Right lobe of liver (tissue), 4 donors: ENCODE measurements around the gene HSPB3.
"Not testable (repeated sequence)": the region's sequence is repeated elsewhere in the genome, so short reads cannot be mapped to it uniquely, and the experiment has no call there.

Experiments used
- CTCF ChIP-seq, 4 donors: fragments of 200-600 bp in 3 of 4; fragments of 450-650 bp in 1 of 4; IDR thresholded peaks; one replicate each; pipeline versions ENCODE4 v1.5.1 to v1.8.0; 2016 to 2022; ENCODE audit warnings: antibody characterized with exemption in 4 of 4, mild to moderate bottlenecking in 2 of 4
- POLR2A ChIP-seq: fragments of 450-650 bp; IDR thresholded peaks from one replicate; pipeline ENCODE4 v1.6.1; 2017; ENCODE audit warnings: antibody characterized with exemption, mild to moderate bottlenecking
- donor health status: DM: no; HTN: no; CAD: no.
- donor health status: DM: no; HTN: no; CAD: no.
- donor health status: DM: no; HTN: yes; CAD: no.

- not testable (repeated sequence) for TF ChIP-seq CTCF (IDR thresholded peaks at IDR 0.05); POLR2A
These were observed 30.2 kb downstream of the HSPB3 start for GRCh38 chr5:54485659-54486058.
